PC-9 (cell line): Measurements from ENCODE around the gene TAX1BP1. TPM values are rescaled to one million over a fixed set of nuclear protein-coding genes. Genes with fewer than 3 reads are reported as not detected.

ENCODE experiments used
- BruUV-seq: library from RNA; stranded (reverse); fragments of 400-500 nt; replicated peaks from 2 replicates; lab custom pipeline; 2021; lab: Mats Ljungman, UMichigan
- CTCF ChIA-PET: fragments of 300-600 bp; sonication (Branson Sonifier 250); formaldehyde crosslinking; loops from one replicate; lab custom pipeline; 2022; ENCODE audit warnings: antibody characterized with exemption; lab: Charles Lee
- POLR2A ChIA-PET: fragments of 300-600 bp; sonication (Branson Sonifier 250); formaldehyde crosslinking; loops from one replicate; lab custom pipeline; 2022; ENCODE audit warnings: antibody characterized with exemption; ENCODE audit not compliant: unreplicated experiment; lab: Charles Lee
- DNase-seq, 2 experiments: peaks; one replicate each; pipeline versions ENCODE4 v3.0.0 to v3.0.0-alpha.2; 2015 to 2022; ENCODE audit warnings: mixed read lengths in 1 of 2
- H2AFZ ChIP-seq: fragments of 200-600 bp; sonication (generic); 2 replicates; pipeline ENCODE4 v1.8.1; 2017; ENCODE audit warnings: antibody characterized with exemption
- H3F3A ChIP-seq: fragments of 200-600 bp; sonication (generic); 2 replicates; pipeline ENCODE4 v1.8.1; 2017; ENCODE audit warnings: antibody characterized with exemption, mild to moderate bottlenecking, low read depth; ENCODE audit not compliant: insufficient read depth
- H3K27ac ChIP-seq: fragments of 200-600 bp; sonication (generic); 2 replicates; pipeline ENCODE4 v1.6.1; 2016; ENCODE audit warnings: mixed run types
- H3K27me3 ChIP-seq: fragments of 200-600 bp; sonication (generic); 2 replicates; pipeline ENCODE4 v1.6.1; 2016; ENCODE audit warnings: low read depth, mixed run types; ENCODE audit not compliant: insufficient read depth
- H3K36me3 ChIP-seq: fragments of 200-600 bp; sonication (generic); 2 replicates; pipeline ENCODE4 v1.6.1; 2016; ENCODE audit warnings: low read depth, mixed run types
- H3K4me1 ChIP-seq: fragments of 200-600 bp; sonication (generic); replicated peaks from 2 replicates; pipeline ENCODE4 v1.6.1; 2016; ENCODE audit warnings: mixed run types; ENCODE audit not compliant: insufficient read depth
- H3K4me2 ChIP-seq: fragments of 200-600 bp; sonication (generic); 2 replicates; pipeline ENCODE4 v1.6.1; 2017; ENCODE audit warnings: mixed run types
- H3K4me3 ChIP-seq: fragments of 200-600 bp; sonication (generic); 2 replicates; pipeline ENCODE4 v1.6.1; 2016; ENCODE audit warnings: mixed run types
- H3K79me2 ChIP-seq: fragments of 200-600 bp; sonication (generic); 2 replicates; pipeline ENCODE4 v1.6.1; 2017; ENCODE audit warnings: low read depth, mixed run types
- H3K9me2 ChIP-seq: fragments of 200-600 bp; sonication (generic); 2 replicates; pipeline ENCODE4 v1.8.1; 2017; ENCODE audit warnings: mild to moderate bottlenecking; ENCODE audit not compliant: insufficient read depth
- H3K9me3 ChIP-seq: fragments of 200-600 bp; sonication (generic); 2 replicates; pipeline ENCODE4 v1.8.1; 2016; ENCODE audit warnings: low read depth; ENCODE audit not compliant: insufficient read depth
- H4K20me1 ChIP-seq: fragments of 200-600 bp; sonication (generic); 2 replicates; pipeline ENCODE4 v1.8.1; 2017; ENCODE audit not compliant: insufficient read depth
- EZH2 ChIP-seq: fragments of 200-600 bp; sonication (generic); IDR thresholded peaks from 2 replicates; pipeline ENCODE4 v1.8.0; 2017; ENCODE audit warnings: antibody characterized with exemption, low read depth
- intact Hi-C: fragments of 100-400 bp; cut with micrococcal nuclease; formaldehyde crosslinking; loops from one replicate; pipeline ENCODE4 v1.10.0; 2022; ENCODE audit not compliant: unreplicated experiment
- total RNA-seq: library from RNA; stranded (reverse); gene quantifications from 2 replicates; pipeline ENCODE4 v1.2.3, GENCODE V29; 2021
- TF ChIP-seq, protein P1 (sequence below): fragments of 200-600 bp; sonication (generic); conservative IDR thresholded peaks from 2 replicates; pipeline ENCODE4 v1.6.1; 2017; ENCODE audit warnings: mixed run types, antibody characterized with exemption, mild to moderate bottlenecking, moderate library complexity

The TAX1BP1 gene
- total RNA-seq, 1 experiment from 2014 or later: 174 TPM

- Histone ChIP-seq H3K4me3 (no peak overlapping the region), H3F3A (peaks cover 24% of the 10 kb centered on the region), H2AFZ (no peak overlapping the region), H3K27me3 (no peaks in the 10 kb centered on the region), H3K9me3 (0 out of 2 replicates have a peak, but pooled peaks cover 3% of the 10 kb centered on the region), H4K20me1 (peaks cover 17% of the 10 kb centered on the region), H3K9me2 (no peaks in the 10 kb centered on the region), H3K79me2 (peaks cover 59% of the 10 kb centered on the region), H3K4me1 (peaks cover 7% of the 10 kb centered on the region; the same call in 1 of the 2 replicates), H3K27ac (no peak overlapping the region), H3K36me3 (peaks cover 70% of the 10 kb centered on the region), H3K4me2 (no peak overlapping the region)
- DNase-seq: no peak
- BruUV-seq: no TSS peak
- CTCF ChIA-PET: no interaction called here
- POLR2A ChIA-PET: no interaction called here
- no peak for TF ChIP-seq EZH2
- TF ChIP-seq, protein P1, sequence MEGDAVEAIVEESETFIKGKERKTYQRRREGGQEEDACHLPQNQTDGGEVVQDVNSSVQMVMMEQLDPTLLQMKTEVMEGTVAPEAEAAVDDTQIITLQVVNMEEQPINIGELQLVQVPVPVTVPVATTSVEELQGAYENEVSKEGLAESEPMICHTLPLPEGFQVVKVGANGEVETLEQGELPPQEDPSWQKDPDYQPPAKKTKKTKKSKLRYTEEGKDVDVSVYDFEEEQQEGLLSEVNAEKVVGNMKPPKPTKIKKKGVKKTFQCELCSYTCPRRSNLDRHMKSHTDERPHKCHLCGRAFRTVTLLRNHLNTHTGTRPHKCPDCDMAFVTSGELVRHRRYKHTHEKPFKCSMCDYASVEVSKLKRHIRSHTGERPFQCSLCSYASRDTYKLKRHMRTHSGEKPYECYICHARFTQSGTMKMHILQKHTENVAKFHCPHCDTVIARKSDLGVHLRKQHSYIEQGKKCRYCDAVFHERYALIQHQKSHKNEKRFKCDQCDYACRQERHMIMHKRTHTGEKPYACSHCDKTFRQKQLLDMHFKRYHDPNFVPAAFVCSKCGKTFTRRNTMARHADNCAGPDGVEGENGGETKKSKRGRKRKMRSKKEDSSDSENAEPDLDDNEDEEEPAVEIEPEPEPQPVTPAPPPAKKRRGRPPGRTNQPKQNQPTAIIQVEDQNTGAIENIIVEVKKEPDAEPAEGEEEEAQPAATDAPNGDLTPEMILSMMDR: no peak
- intact Hi-C loops: no loop called here
Observed at GRCh38 chr7:27762062-27762461, 22.1 kb downstream of the TAX1BP1 start.

GRCh38 chr7:27763983-27764508, 24.1 kb downstream of the TAX1BP1 start:
- POLR2A ChIA-PET: no interaction called here
- no peak overlapping the region for H3K4me2 ChIP-seq

DNA sequence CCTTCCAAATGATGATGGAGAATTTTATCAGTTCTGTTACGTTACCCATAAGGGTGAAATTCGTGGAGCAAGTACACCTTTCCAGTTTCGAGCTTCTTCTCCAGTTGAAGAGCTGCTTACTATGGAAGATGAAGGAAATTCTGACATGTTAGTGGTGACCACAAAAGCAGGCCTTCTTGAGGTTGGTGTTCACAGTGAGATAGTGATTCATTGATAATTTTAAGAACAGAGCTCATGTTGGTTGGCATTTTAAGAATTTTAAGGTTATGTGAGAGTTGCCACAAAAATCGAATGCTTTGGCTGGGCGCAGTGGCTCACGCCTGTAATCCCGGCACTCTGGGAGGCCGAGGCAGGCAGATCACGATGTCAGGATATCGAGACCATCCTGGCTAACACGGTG, 25.9 kb downstream of the TAX1BP1 start:
- Histone ChIP-seq H2AFZ (no peak overlapping the region), H3K79me2 (peaks cover 62% of the 10 kb centered on the region), H3K9me3 (0 out of 2 replicates have a peak, but pooled peaks cover 3% of the 10 kb centered on the region), H3K27me3 (no peaks in the 10 kb centered on the region), H3K9me2 (no peaks in the 10 kb centered on the region), H3K4me3 (no peak overlapping the region), H3K36me3 (peaks cover 73% of the 10 kb centered on the region), H3F3A (peaks cover 45% of the 10 kb centered on the region), H3K4me2 (no peak overlapping the region), H3K4me1 (peaks cover 33% of the 10 kb centered on the region), H3K27ac (no peak overlapping the region), H4K20me1 (peaks cover 26% of the 10 kb centered on the region)
- no TSS peak for BruUV-seq
- no peak for TF ChIP-seq EZH2
- TF ChIP-seq, protein P1: no peak
- no peak for DNase-seq
- ChIA-PET CTCF (no interaction called here), POLR2A (no interaction called here)
- intact Hi-C loops: no loop called here

More at GRCh38 chr7:27763983-27764508, 24.1 kb downstream of the TAX1BP1 start:
- H4K20me1 ChIP-seq: peaks cover 17% of the 10 kb centered on the region
- 0 out of 2 replicates have a peak, but pooled peaks cover 3% of the 10 kb centered on the region for H3K9me3 ChIP-seq
- H3K4me1 ChIP-seq: peaks cover 17% of the 10 kb centered on the region; the same call in 1 of the 2 replicates
- no peak overlapping the region for H2AFZ ChIP-seq
- no peak overlapping the region for H3K27ac ChIP-seq
- no peaks in the 10 kb centered on the region for H3K9me2 ChIP-seq
- H3K36me3 ChIP-seq: peaks cover 65% of the 10 kb centered on the region
- no peaks in the 10 kb centered on the region for H3K27me3 ChIP-seq
- no peak overlapping the region for H3K4me3 ChIP-seq
- DNase-seq: no peak
- no TSS peak for BruUV-seq
- CTCF ChIA-PET: interaction anchor here (0.5 to 0.7 kb wide), 3 partner anchors 30 to 298 kb away, joined by 3 to 6 read pairs (median 5); no protein-coding TSS in a partner anchor
- peaks cover 56% of the 10 kb centered on the region for H3K79me2 ChIP-seq
- intact Hi-C loops: no loop called here
- no peak for TF ChIP-seq EZH2
- TF ChIP-seq, protein P1: no peak
- peaks cover 33% of the 10 kb centered on the region for H3F3A ChIP-seq
